ENCODE measurements around the gene OXCT1.

- no peak for TF ChIP-seq POLR2AphosphoS5 (IDR thresholded peaks at IDR 0.05; ENCODE audit: low read depth, low read length)
- no peak for TF ChIP-seq TAF1 (IDR thresholded peaks at IDR 0.05; ENCODE audit: borderline replicate concordance, insufficient read depth, low read length)
- TF ChIP-seq REST (IDR thresholded peaks at IDR 0.05; ENCODE audit: insufficient read depth in 1 of 2, low read depth in 2 of 2, low read length in 2 of 2), result no peak
- no peak for TF ChIP-seq FOXP2 (optimal IDR thresholded peaks at IDR 0.05; ENCODE audit: borderline replicate concordance, extremely low read depth, extremely low read length, insufficient read depth)
These were observed 141.9 kb downstream of the OXCT1 start for GRCh38 chr5:41728281-41728680.

Data from PFSK-1 (cell line).